Renal cortex interstitium (tissue), 11 donors: ENCODE results near the gene ZCCHC3. TPM values are rescaled to one million over a fixed set of nuclear protein-coding genes. Genes with fewer than 3 reads are reported as not detected.
"Not testable (repeated sequence)": the region's sequence is repeated elsewhere in the genome, so short reads cannot be mapped to it uniquely, and the experiment has no call there.

ENCODE experiments used
- DNase-seq, 11 donors: peaks; one replicate each; pipeline ENCODE4 v3.0.0-alpha.2; 2013; ENCODE audit warnings: low read depth in 9 of 11, low spot score in 4 of 11; ENCODE audit errors: extremely low read depth in 1 of 11
- polyA plus RNA-seq, 3 donors: library from polyadenylated mRNA; unstranded; fragments of 120-200 nt; gene quantifications; one replicate each; pipeline ENCODE4 v1.2.1, GENCODE V29; 2013; ENCODE audit not compliant: insufficient read length in 3 of 3

ZCCHC3 gene
- polyA plus RNA-seq, 3 donors, result 41.0 to 57.2 (median 48.6) TPM

- no peak for DNase-seq
These were observed 30.9 kb downstream of the ZCCHC3 start for GRCh38 chr20:328027-328974.

- DNase-seq, result no peak
These were observed 31.8 kb downstream of the ZCCHC3 start for GRCh38 chr20:328975-329695.

- DNase-seq, result no peak
These were observed 32.5 kb downstream of the ZCCHC3 start for GRCh38 chr20:329851-330232.

- DNase-seq, result peak in 4 of 11 donors; percentile 58 to 71 (median 60)
These were observed 33.1 kb downstream of the ZCCHC3 start for GRCh38 chr20:330233-331149.

- DNase-seq, result no peak
These were observed 37.2 kb downstream of the ZCCHC3 start for GRCh38 chr20:334578-334977.

GRCh38 chr20:336040-336439, 38.7 kb downstream of the ZCCHC3 start:
- DNase-seq, result not testable (repeated sequence)

GRCh38 chr20:341682-342081, 44.3 kb downstream of the ZCCHC3 start:
- no peak for DNase-seq

GRCh38 chr20:343107-343506, 45.7 kb downstream of the ZCCHC3 start:
- no peak for DNase-seq

DNA sequence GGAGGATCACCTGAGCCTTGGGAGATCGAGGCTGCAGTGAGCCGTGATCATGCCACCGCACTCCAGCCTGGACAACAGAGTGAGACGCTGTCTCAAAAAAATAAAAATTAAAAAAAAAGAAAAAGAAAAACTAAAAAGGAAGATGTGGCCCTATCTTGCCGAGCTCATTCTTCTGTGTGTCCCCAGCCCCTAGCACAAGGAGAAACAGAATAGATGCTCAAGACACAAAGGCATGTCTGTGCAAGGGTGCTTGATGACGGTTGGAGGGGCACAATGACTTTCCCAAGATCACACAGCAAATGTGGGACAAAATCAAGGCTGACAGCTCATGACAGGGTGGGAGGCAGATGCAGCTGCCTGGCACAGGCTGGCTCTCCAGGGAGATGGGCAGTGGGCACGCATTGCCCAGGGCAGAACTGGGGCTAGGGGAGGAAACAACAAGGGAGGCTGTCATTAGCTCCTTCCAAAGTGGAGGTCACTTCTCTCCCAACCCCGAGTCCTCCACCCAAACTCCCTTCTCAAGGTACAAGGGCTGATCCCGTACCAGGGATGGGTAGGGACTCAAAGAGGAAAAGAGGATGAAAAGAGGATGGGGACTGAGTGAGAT, 48.8 kb downstream of the ZCCHC3 start:
- DNase-seq, result no peak

DNA sequence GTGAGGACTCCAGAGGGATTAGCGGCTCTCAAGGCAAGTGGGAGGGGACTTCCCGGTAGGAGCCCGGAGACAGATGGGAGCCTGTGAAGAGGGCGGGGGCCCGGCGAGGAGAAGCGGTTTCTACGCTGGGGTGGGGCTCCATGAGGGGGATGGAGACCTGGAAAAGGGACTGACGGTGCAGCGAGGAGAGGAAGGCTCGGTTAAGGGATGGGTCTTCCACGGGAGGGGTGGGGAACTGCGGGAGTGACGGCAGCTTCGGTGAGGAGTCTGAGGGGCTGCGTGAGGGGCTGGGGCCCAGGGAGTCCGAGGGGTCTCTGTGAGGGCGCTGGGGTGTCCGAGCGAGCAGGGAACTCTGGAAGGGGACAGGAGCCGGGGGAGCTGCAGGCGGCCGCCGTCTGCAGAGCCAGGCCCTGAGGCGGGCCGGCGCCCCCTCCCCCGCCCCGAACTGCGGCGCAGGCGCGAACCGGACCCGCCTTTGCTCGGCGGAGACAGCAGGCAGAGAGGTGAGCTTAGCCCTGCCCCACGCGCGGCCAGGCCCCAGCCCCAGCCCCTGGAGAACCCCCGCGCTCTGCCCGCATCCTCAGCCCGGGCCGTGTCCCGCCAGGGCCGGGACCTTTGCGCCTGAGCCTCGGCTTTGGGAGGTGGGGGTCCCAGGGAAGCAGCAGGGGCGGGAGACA, 49.4 kb downstream of the ZCCHC3 start, which contains the start of gene NRSN2:
Gene NRSN2, plus strand, starts transcription at position 472 of the 677 bp plus-strand sequence. CDS start 2,533 bp downstream, outside the sequence.
- DNase-seq, result peak in 1 of 11 donors; percentile 44

- no peak for DNase-seq
These were observed 49.9 kb downstream of the ZCCHC3 start for GRCh38 chr20:347317-347639.

DNA sequence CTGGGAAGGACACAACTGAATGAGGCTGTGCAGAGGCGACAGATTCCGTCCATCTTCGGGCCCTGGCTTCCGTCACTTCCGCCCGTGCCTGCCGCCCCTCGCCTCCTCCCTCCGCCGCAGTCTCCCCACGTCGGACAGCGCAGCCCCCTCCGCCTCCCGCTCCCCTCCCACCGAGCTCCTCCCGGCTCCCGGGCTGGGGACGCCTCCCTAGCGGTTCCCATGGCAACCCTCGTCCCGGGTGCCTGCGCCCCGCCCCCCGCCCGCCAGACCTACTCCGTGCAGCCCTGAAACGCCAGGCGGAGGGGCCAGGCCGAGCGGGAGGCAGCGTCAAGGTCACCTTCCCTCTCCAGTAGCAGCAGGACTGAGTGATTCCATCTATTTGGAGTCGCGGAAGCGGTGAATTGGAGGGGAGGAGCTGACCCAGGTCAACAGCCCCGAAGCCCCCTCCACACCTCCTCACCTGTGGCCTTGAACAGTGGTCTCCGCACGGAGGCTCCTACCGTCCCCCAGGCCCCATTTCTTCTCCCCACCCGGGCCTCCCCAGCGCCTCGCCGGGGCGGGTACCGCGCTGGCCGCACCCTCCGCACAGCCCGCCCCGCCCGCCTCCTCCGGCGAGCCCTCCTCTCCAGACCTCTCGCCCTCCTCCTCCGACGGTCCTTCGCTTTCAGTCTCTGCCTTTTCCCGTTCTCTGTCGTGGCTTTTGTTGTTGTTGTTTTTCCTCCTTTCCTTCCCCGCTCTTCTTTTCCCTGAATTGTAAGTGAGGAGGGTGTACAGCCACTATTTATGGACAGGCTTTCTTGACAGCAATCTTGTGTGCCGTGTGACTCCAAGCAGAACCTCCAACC, 50.5 kb downstream of the ZCCHC3 start:
- DNase-seq, result peak in 10 of 11 donors; percentile 76 to 95 (median 94)

DNA sequence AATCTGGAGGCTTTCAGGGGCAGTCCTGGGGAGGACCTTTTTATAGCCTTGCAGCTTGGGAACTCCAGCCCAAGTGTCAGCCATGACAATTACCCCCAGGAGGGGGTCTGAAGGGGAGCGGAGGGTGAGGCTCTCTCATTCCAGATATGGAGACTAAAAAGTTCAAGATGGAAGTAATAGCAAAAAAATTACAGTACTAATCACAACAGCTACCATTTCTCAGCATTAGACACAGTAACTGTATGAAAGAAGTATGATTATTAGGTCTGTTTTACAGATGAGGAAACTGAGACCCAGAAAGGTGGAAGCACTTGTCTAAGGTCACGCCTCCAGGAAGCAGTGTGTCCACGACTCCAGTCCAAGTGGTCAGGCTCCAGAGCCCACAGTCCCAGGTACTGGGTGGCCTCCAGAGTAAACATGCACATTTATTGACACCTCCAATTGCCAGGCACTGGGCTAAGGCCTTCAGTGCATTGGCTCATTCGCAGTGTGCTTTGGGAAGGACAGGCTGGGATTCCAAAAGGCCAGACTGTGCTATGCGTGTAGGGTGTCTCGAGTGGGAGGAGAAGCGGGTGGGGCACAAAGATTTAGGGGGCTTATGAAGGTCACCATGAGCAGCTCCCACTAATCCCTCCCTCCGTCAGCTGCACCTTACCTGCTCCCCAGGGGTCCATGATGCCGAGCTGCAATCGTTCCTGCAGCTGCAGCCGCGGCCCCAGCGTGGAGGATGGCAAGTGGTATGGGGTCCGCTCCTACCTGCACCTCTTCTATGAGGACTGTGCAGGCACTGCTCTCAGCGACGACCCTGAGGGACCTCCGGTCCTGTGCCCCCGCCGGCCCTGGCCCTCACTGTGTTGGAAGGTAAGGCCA, 51.8 kb downstream of the ZCCHC3 start:
- DNase-seq, result no peak
